HEK293 (cell line): ENCODE data around the gene NHLH1.

Source experiments
- IKZF3 ChIP-seq: fragments of 450-650 bp; IDR thresholded peaks from 2 replicates; pipeline ENCODE4 v1.5.0; 2018; ENCODE audit warnings: missing biosample characterization, mild to moderate bottlenecking, missing genetic modification characterization, moderate library complexity
- MZF1 ChIP-seq: fragments of 450-650 bp; formaldehyde crosslinking; IDR thresholded peaks from 2 replicates; pipeline ENCODE4 v1.5.1; 2017; ENCODE audit warnings: missing biosample characterization, missing genetic modification characterization, borderline replicate concordance
- SP3 ChIP-seq: fragments of 450-650 bp; formaldehyde crosslinking; IDR thresholded peaks from 2 replicates; pipeline ENCODE4 v1.5.1; 2016; ENCODE audit warnings: missing biosample characterization, missing genetic modification characterization
- ZBTB21 ChIP-seq: fragments of 450-650 bp; formaldehyde crosslinking; IDR thresholded peaks from 2 replicates; pipeline ENCODE4 v1.5.1; 2017; ENCODE audit warnings: missing biosample characterization, missing genetic modification characterization
- ZBTB7A ChIP-seq: fragments of 450-650 bp; formaldehyde crosslinking; IDR thresholded peaks from 2 replicates; pipeline ENCODE4 v1.5.1; 2016; ENCODE audit warnings: low read depth, missing biosample characterization, missing genetic modification characterization
- ZEB2 ChIP-seq: fragments of 450-650 bp; formaldehyde crosslinking; IDR thresholded peaks from 2 replicates; pipeline ENCODE4 v1.5.1; 2016; ENCODE audit warnings: missing biosample characterization, missing genetic modification characterization
- ZNF138 ChIP-seq: fragments of 450-650 bp; formaldehyde crosslinking; IDR thresholded peaks from 2 replicates; pipeline ENCODE4 v1.5.1; 2016; ENCODE audit warnings: missing biosample characterization, missing genetic modification characterization, borderline replicate concordance
- ZNF324 ChIP-seq: fragments of 450-650 bp; formaldehyde crosslinking; IDR thresholded peaks from 2 replicates; pipeline ENCODE4 v1.5.1; 2016; ENCODE audit warnings: missing biosample characterization, missing genetic modification characterization
- ZNF335 ChIP-seq: fragments of 450-650 bp; formaldehyde crosslinking; conservative IDR thresholded peaks from 2 replicates; pipeline ENCODE4 v1.5.1; 2016; ENCODE audit warnings: missing biosample characterization, missing genetic modification characterization
- ZNF366 ChIP-seq: fragments of 450-650 bp; formaldehyde crosslinking; conservative IDR thresholded peaks from 2 replicates; pipeline ENCODE4 v1.5.1; 2016; ENCODE audit warnings: missing biosample characterization, missing genetic modification characterization
- ZNF391 ChIP-seq: fragments of 450-650 bp; formaldehyde crosslinking; IDR thresholded peaks from 2 replicates; pipeline ENCODE4 v1.5.1; 2016; ENCODE audit warnings: low read depth, missing biosample characterization, missing genetic modification characterization, borderline replicate concordance
- ZNF423 ChIP-seq: fragments of 450-650 bp; formaldehyde crosslinking; IDR thresholded peaks from 2 replicates; pipeline ENCODE4 v1.5.1; 2016; ENCODE audit warnings: missing biosample characterization, missing genetic modification characterization
- ZNF433 ChIP-seq: fragments of 450-650 bp; formaldehyde crosslinking; IDR thresholded peaks from 2 replicates; pipeline ENCODE4 v1.5.1; 2016; ENCODE audit warnings: missing biosample characterization, missing genetic modification characterization, low read depth
- ZNF529 ChIP-seq: fragments of 450-650 bp; formaldehyde crosslinking; IDR thresholded peaks from 2 replicates; pipeline ENCODE4 v1.5.1; 2017; ENCODE audit warnings: missing genetic modification characterization, missing biosample characterization; ENCODE audit not compliant: insufficient replicate concordance
- ZNF549 ChIP-seq: fragments of 450-650 bp; IDR thresholded peaks from 2 replicates; pipeline ENCODE4 v1.5.1; 2018; ENCODE audit warnings: missing biosample characterization, missing genetic modification characterization, mild to moderate bottlenecking, inconsistent platforms, moderate library complexity
- ZNF555 ChIP-seq: fragments of 450-650 bp; formaldehyde crosslinking; conservative IDR thresholded peaks from 2 replicates; pipeline ENCODE4 v1.5.1; 2017; ENCODE audit warnings: missing biosample characterization, mild to moderate bottlenecking, missing genetic modification characterization, inconsistent platforms
- ZNF561 ChIP-seq: fragments of 450-650 bp; IDR thresholded peaks from 2 replicates; pipeline ENCODE4 v1.5.1; 2018; ENCODE audit warnings: missing biosample characterization, missing genetic modification characterization, borderline replicate concordance
- ZNF571 ChIP-seq: fragments of 450-650 bp; formaldehyde crosslinking; IDR thresholded peaks from 2 replicates; pipeline ENCODE4 v1.5.0; 2017; ENCODE audit warnings: missing biosample characterization, missing genetic modification characterization
- ZNF610 ChIP-seq: fragments of 450-650 bp; formaldehyde crosslinking; IDR thresholded peaks from 2 replicates; pipeline ENCODE4 v1.5.1; 2016; ENCODE audit warnings: missing biosample characterization, missing genetic modification characterization, borderline replicate concordance
- ZNF747 ChIP-seq: fragments of 450-650 bp; formaldehyde crosslinking; IDR thresholded peaks from 2 replicates; pipeline ENCODE4 v1.5.1; 2016; ENCODE audit warnings: missing biosample characterization, missing genetic modification characterization
- ZNF791 ChIP-seq: fragments of 450-650 bp; formaldehyde crosslinking; IDR thresholded peaks from 2 replicates; pipeline ENCODE4 v1.5.1; 2016; ENCODE audit warnings: missing biosample characterization, missing genetic modification characterization
- ZXDB ChIP-seq: fragments of 450-650 bp; formaldehyde crosslinking; IDR thresholded peaks from 2 replicates; pipeline ENCODE4 v1.5.1; 2016; ENCODE audit warnings: missing biosample characterization, missing genetic modification characterization
- TF ChIP-seq, protein P1 (sequence below): fragments of 450-650 bp; formaldehyde crosslinking; IDR thresholded peaks from 2 replicates; pipeline ENCODE4 v1.5.1; 2016; ENCODE audit warnings: missing biosample characterization, missing genetic modification characterization, borderline replicate concordance
- TF ChIP-seq, protein P2 (sequence below): fragments of 450-650 bp; formaldehyde crosslinking; IDR thresholded peaks from 2 replicates; pipeline ENCODE4 v1.5.1; 2016; ENCODE audit warnings: missing biosample characterization, missing genetic modification characterization
- TF ChIP-seq, protein P3 (sequence below): fragments of 450-650 bp; formaldehyde crosslinking; IDR thresholded peaks from 2 replicates; pipeline ENCODE4 v1.5.1; 2017; ENCODE audit warnings: missing biosample characterization, missing genetic modification characterization
- TF ChIP-seq, protein P4 (sequence below): fragments of 450-650 bp; formaldehyde crosslinking; IDR thresholded peaks from 2 replicates; pipeline ENCODE4 v1.5.1; 2016; ENCODE audit warnings: missing biosample characterization, missing genetic modification characterization
- TF ChIP-seq, protein P5 (sequence below): fragments of 450-650 bp; formaldehyde crosslinking; IDR thresholded peaks from 2 replicates; pipeline ENCODE4 v1.5.1; 2016; ENCODE audit warnings: missing biosample characterization, missing genetic modification characterization
- TF ChIP-seq, protein P6 (sequence below): fragments of 450-650 bp; formaldehyde crosslinking; IDR thresholded peaks from 2 replicates; pipeline ENCODE4 v1.5.1; 2016; ENCODE audit warnings: missing biosample characterization, missing genetic modification characterization

NHLH1 gene

DNA sequence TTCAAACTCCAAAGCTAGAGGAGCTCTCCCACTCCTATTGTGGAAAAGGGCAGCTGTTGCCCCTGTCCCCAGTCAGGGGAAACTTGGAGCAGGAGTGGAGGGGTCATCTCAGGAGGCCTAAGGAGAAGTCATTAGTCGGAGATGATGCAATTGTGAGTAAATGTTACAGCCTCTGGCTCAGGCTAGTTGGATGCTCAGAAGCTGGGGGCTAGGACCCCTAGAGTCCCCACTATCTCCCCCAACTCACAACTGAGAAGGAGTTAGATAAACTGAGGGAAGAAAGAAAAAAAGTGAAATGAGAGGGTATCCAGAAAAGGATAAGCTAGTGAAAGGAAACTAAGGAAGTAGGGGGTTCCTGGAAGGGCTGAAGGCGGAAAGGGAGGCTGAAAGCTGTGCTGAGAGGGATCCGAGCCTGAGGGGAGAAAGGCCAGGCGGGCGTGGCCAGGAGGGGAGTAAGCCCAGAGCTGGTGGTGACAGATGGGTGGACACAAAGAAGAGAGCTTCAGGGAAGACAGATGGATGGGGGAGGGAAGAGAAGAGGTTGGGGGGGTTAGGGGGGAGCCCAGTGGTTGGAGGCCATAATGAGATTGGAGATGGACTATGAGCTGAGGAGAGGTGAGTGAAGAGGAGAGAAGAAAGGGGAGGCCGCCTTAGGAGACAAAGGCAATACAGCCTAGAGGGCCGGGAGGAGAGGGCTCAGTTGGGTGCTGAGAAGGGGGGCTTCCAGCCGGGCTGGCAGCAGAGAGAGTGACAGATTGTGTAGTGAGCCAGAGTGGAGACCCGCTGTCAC is 4.5 kb upstream of the NHLH1 start (continued):
- TF ChIP-seq, protein P1, sequence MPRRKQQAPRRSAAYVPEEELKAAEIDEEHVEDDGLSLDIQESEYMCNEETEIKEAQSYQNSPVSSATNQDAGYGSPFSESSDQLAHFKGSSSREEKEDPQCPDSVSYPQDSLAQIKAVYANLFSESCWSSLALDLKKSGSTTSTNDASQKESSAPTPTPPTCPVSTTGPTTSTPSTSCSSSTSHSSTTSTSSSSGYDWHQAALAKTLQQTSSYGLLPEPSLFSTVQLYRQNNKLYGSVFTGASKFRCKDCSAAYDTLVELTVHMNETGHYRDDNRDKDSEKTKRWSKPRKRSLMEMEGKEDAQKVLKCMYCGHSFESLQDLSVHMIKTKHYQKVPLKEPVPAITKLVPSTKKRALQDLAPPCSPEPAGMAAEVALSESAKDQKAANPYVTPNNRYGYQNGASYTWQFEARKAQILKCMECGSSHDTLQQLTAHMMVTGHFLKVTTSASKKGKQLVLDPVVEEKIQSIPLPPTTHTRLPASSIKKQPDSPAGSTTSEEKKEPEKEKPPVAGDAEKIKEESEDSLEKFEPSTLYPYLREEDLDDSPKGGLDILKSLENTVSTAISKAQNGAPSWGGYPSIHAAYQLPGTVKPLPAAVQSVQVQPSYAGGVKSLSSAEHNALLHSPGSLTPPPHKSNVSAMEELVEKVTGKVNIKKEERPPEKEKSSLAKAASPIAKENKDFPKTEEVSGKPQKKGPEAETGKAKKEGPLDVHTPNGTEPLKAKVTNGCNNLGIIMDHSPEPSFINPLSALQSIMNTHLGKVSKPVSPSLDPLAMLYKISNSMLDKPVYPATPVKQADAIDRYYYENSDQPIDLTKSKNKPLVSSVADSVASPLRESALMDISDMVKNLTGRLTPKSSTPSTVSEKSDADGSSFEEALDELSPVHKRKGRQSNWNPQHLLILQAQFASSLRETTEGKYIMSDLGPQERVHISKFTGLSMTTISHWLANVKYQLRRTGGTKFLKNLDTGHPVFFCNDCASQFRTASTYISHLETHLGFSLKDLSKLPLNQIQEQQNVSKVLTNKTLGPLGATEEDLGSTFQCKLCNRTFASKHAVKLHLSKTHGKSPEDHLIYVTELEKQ = no peak
- no peak for TF ChIP-seq ZNF747 (tag by site-specific recombination)
- peak; percentile 52; the same call in 1 of the 2 replicates for TF ChIP-seq ZNF324 (tag by site-specific recombination)
- no peak for TF ChIP-seq ZXDB
- no peak for TF ChIP-seq ZBTB21 (tag by site-specific recombination)
- TF ChIP-seq ZNF423 (tag by site-specific recombination) = no peak
- no peak for TF ChIP-seq ZNF571
- TF ChIP-seq ZNF529 (tag by site-specific recombination) = no peak
- TF ChIP-seq SP3 (tag by site-specific recombination) = no peak
- TF ChIP-seq ZNF433 = no peak
- TF ChIP-seq, protein P2, sequence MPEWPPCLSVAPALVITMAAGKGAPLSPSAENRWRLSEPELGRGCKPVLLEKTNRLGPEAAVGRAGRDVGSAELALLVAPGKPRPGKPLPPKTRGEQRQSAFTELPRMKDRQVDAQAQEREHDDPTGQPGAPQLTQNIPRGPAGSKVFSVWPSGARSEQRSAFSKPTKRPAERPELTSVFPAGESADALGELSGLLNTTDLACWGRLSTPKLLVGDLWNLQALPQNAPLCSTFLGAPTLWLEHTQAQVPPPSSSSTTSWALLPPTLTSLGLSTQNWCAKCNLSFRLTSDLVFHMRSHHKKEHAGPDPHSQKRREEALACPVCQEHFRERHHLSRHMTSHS (tag by site-specific recombination) = no peak
- 0 out of 2 replicates have a peak, but pooled peaks have one; percentile 35 for TF ChIP-seq ZEB2 (tag by site-specific recombination)
- TF ChIP-seq, protein P3, sequence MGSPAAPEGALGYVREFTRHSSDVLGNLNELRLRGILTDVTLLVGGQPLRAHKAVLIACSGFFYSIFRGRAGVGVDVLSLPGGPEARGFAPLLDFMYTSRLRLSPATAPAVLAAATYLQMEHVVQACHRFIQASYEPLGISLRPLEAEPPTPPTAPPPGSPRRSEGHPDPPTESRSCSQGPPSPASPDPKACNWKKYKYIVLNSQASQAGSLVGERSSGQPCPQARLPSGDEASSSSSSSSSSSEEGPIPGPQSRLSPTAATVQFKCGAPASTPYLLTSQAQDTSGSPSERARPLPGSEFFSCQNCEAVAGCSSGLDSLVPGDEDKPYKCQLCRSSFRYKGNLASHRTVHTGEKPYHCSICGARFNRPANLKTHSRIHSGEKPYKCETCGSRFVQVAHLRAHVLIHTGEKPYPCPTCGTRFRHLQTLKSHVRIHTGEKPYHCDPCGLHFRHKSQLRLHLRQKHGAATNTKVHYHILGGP (tag by site-specific recombination) = peak; percentile 41; the same call in 1 of the 2 replicates
- peak; percentile 49 for TF ChIP-seq ZNF366 (tag by site-specific recombination)
- peak; percentile 60; the same call in 1 of the 2 replicates for TF ChIP-seq ZNF335 (tag by site-specific recombination)
- TF ChIP-seq, protein P4, sequence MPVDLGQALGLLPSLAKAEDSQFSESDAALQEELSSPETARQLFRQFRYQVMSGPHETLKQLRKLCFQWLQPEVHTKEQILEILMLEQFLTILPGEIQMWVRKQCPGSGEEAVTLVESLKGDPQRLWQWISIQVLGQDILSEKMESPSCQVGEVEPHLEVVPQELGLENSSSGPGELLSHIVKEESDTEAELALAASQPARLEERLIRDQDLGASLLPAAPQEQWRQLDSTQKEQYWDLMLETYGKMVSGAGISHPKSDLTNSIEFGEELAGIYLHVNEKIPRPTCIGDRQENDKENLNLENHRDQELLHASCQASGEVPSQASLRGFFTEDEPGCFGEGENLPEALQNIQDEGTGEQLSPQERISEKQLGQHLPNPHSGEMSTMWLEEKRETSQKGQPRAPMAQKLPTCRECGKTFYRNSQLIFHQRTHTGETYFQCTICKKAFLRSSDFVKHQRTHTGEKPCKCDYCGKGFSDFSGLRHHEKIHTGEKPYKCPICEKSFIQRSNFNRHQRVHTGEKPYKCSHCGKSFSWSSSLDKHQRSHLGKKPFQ = no peak
- no peak for TF ChIP-seq ZNF610 (tag by site-specific recombination)
- TF ChIP-seq, protein P5, sequence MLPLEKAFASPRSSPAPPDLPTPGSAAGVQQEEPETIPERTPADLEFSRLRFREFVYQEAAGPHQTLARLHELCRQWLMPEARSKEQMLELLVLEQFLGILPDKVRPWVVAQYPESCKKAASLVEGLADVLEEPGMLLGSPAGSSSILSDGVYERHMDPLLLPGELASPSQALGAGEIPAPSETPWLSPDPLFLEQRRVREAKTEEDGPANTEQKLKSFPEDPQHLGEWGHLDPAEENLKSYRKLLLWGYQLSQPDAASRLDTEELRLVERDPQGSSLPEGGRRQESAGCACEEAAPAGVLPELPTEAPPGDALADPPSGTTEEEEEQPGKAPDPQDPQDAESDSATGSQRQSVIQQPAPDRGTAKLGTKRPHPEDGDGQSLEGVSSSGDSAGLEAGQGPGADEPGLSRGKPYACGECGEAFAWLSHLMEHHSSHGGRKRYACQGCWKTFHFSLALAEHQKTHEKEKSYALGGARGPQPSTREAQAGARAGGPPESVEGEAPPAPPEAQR (tag by site-specific recombination) = 0 out of 2 replicates have a peak, but pooled peaks have one; percentile 34
- TF ChIP-seq, protein P6, sequence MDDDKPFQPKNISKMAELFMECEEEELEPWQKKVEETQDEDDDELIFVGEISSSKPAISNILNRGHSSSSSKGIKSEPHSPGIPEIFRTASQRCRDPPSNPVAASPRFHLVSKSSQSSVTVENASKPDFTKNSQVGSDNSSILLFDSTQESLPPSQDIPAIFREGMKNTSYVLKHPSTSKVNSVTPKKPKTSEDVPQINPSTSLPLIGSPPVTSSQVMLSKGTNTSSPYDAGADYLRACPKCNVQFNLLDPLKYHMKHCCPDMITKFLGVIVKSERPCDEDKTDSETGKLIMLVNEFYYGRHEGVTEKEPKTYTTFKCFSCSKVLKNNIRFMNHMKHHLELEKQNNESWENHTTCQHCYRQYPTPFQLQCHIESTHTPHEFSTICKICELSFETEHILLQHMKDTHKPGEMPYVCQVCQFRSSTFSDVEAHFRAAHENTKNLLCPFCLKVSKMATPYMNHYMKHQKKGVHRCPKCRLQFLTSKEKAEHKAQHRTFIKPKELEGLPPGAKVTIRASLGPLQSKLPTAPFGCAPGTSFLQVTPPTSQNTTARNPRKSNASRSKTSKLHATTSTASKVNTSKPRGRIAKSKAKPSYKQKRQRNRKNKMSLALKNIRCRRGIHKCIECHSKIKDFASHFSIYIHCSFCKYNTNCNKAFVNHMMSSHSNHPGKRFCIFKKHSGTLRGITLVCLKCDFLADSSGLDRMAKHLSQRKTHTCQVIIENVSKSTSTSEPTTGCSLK = no peak
- TF ChIP-seq ZNF138 (tag by site-specific recombination) = no peak
- TF ChIP-seq ZNF791 (tag by site-specific recombination) = no peak
- no peak for TF ChIP-seq ZNF561 (tag by site-specific recombination)
- no peak for TF ChIP-seq ZNF549 (tag by site-specific recombination)
- TF ChIP-seq MZF1 (tag by site-specific recombination) = no peak
- no peak for TF ChIP-seq ZBTB7A (tag by site-specific recombination)
- TF ChIP-seq IKZF3 (tag by site-specific recombination) = peak; percentile 41; the same call in 1 of the 2 replicates
- no peak for TF ChIP-seq ZNF391
- TF ChIP-seq ZNF555 (tag by site-specific recombination) = no peak
